Loucy (cell line): ENCODE results near the gene MICAL3.

Source experiments
- H2AFZ ChIP-seq: fragments of 200-600 bp; sonication (generic); 2 replicates; pipeline ENCODE4 v1.6.0; 2016; ENCODE audit warnings: antibody characterized with exemption, mild to moderate bottlenecking, low read length, moderate library complexity
- H3F3A ChIP-seq: fragments of 200-600 bp; 2 replicates; pipeline ENCODE4 v1.6.0; 2016; ENCODE audit warnings: antibody characterized with exemption, low read depth, mild to moderate bottlenecking
- H3K27me3 ChIP-seq: fragments of 200-600 bp; sonication (generic); 2 replicates; pipeline ENCODE4 v1.6.1; 2014; ENCODE audit warnings: low read length, mild to moderate bottlenecking; ENCODE audit not compliant: insufficient read depth, poor library complexity, severe bottlenecking
- H3K36me3 ChIP-seq: fragments of 200-600 bp; sonication (generic); 2 replicates; pipeline ENCODE4 v1.6.1; 2016; ENCODE audit warnings: low read length; ENCODE audit not compliant: insufficient read depth
- H3K4me1 ChIP-seq: fragments of 200-600 bp; sonication (generic); 2 replicates; pipeline ENCODE4 v1.5.1; 2014; ENCODE audit warnings: low read length, mild to moderate bottlenecking; ENCODE audit not compliant: insufficient read depth, poor library complexity, severe bottlenecking
- H3K4me2 ChIP-seq: fragments of 200-600 bp; sonication (generic); 2 replicates; pipeline ENCODE4 v1.6.0; 2014; ENCODE audit warnings: antibody characterized with exemption, low read length, low read depth, mild to moderate bottlenecking; ENCODE audit not compliant: poor library complexity, severe bottlenecking
- H3K4me3 ChIP-seq: fragments of 200-600 bp; sonication (generic); 2 replicates; pipeline ENCODE4 v1.5.1; 2014; ENCODE audit warnings: low read length, mild to moderate bottlenecking, mixed read lengths; ENCODE audit not compliant: poor library complexity, severe bottlenecking
- H3K79me2 ChIP-seq: fragments of 200-600 bp; sonication (generic); 2 replicates; pipeline ENCODE4 v1.6.1; 2014; ENCODE audit warnings: low read length; ENCODE audit not compliant: insufficient read depth
- H3K9ac ChIP-seq: fragments of 200-600 bp; sonication (generic); 2 replicates; pipeline ENCODE4 v1.6.0; 2014; ENCODE audit warnings: mild to moderate bottlenecking, low read depth, low read length, moderate library complexity; ENCODE audit not compliant: poor library complexity, severe bottlenecking
- H3K9me2 ChIP-seq: fragments of 200-600 bp; sonication (generic); replicated peaks from 2 replicates; pipeline ENCODE4 v1.6.1; 2016; ENCODE audit warnings: low read depth, low read length, mixed read lengths
- H3K9me3 ChIP-seq: fragments of 200-600 bp; sonication (generic); 2 replicates; pipeline ENCODE4 v1.6.1; 2014; ENCODE audit warnings: mild to moderate bottlenecking, antibody characterized with exemption, low read length, low read depth; ENCODE audit not compliant: insufficient read depth
- H4K20me1 ChIP-seq: fragments of 200-600 bp; sonication (generic); 2 replicates; pipeline ENCODE4 v1.6.0; 2014; ENCODE audit warnings: antibody characterized with exemption, low read length, mild to moderate bottlenecking; ENCODE audit not compliant: insufficient read depth, poor library complexity, severe bottlenecking
- EZH2phosphoT487 ChIP-seq: fragments of 200-600 bp; IDR thresholded peaks from 2 replicates; pipeline ENCODE4 v1.6.1; 2018; ENCODE audit warnings: antibody characterized with exemption, mild to moderate bottlenecking, moderate library complexity, borderline replicate concordance
- TF ChIP-seq, protein P1 (sequence below): fragments of 200-600 bp; sonication (generic); conservative IDR thresholded peaks from 2 replicates; pipeline ENCODE4 v1.5.1; 2014; ENCODE audit warnings: mild to moderate bottlenecking, antibody characterized with exemption, low read length

Gene MICAL3

DNA sequence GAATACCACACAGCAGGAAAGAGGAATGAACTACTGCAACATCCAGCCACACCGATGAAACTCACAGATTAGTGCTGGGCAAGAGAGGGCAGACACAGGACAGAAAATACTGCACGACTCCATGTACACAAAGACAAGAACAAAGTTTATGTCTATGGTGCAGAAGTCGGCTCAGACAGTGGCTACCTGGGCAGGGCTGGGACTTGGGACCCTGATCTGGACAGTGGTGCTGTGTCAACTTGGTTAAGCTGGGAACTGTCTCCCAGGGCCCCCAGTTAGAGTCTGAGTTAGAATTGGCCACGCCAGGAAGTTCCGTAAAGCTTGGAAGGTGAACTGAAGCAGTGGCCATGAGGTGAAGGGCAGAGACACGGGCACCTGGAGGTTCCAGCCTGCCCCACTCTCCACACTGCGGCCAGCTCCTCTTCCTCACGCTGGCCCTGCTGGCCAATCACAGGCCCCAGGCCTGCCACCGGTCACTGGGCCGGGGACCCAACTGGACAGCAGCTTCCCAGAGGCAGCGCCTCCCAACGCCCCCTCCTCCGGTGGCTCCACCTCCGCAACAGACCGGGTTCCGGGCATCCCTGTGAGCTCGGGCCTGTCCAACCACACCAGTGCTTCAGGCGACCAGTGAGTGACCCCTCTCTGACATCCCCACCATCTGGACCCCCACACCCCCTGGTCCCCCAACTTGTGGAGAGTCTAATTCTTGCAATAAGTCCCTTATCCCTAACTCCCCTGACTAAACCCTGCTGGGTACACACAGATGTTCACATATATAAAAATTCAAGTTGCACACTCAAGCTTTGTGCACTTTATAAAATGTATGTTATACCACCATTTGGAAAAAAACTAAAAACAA lies 93.7 kb downstream of the MICAL3 start:
- Histone ChIP-seq H3F3A (no peaks in the 10 kb centered on the region), H3K4me3 (no peak overlapping the region), H2AFZ (no peak overlapping the region), H4K20me1 (peaks cover 11% of the 10 kb centered on the region), H3K9me3 (no peaks in the 10 kb centered on the region), H3K9me2 (no peaks in the 10 kb centered on the region), H3K4me2 (no peak overlapping the region), H3K9ac (no peak overlapping the region), H3K36me3 (no peaks in the 10 kb centered on the region), H3K4me1 (peaks cover 6% of the 10 kb centered on the region), H3K27me3 (no peaks in the 10 kb centered on the region), H3K79me2 (peaks cover 60% of the 10 kb centered on the region)
- TF ChIP-seq, protein P1, sequence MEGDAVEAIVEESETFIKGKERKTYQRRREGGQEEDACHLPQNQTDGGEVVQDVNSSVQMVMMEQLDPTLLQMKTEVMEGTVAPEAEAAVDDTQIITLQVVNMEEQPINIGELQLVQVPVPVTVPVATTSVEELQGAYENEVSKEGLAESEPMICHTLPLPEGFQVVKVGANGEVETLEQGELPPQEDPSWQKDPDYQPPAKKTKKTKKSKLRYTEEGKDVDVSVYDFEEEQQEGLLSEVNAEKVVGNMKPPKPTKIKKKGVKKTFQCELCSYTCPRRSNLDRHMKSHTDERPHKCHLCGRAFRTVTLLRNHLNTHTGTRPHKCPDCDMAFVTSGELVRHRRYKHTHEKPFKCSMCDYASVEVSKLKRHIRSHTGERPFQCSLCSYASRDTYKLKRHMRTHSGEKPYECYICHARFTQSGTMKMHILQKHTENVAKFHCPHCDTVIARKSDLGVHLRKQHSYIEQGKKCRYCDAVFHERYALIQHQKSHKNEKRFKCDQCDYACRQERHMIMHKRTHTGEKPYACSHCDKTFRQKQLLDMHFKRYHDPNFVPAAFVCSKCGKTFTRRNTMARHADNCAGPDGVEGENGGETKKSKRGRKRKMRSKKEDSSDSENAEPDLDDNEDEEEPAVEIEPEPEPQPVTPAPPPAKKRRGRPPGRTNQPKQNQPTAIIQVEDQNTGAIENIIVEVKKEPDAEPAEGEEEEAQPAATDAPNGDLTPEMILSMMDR, result no peak
- no peak for TF ChIP-seq EZH2phosphoT487

DNA sequence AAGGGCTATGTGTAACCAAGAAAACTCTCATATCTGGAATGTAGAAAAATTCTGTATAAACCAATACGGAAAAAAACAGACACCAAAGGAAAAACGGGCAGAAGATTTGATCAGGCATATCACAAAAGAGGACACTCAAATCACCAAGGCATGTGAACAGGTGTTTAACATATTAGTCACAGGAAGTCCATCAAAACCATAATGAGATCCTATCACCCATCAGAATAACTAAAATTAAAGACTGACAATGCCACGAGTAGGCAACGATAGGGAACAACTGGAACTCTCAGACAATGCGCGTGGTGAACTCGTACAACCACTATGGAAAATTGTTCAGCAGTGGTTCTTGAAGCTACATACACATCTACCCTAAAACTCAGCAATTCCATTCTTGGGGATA lies 94.5 kb downstream of the MICAL3 start:
- Histone ChIP-seq H3K4me3 (no peak overlapping the region), H3K4me1 (peaks cover 6% of the 10 kb centered on the region), H3K9me2 (no peaks in the 10 kb centered on the region), H3K79me2 (peaks cover 68% of the 10 kb centered on the region), H3K9ac (no peak overlapping the region), H4K20me1 (peaks cover 11% of the 10 kb centered on the region), H3K36me3 (no peaks in the 10 kb centered on the region), H3K27me3 (no peaks in the 10 kb centered on the region), H2AFZ (no peak overlapping the region), H3K4me2 (no peak overlapping the region), H3F3A (no peaks in the 10 kb centered on the region), H3K9me3 (no peaks in the 10 kb centered on the region)
- no peak for TF ChIP-seq EZH2phosphoT487
- TF ChIP-seq, protein P1, result no peak

DNA sequence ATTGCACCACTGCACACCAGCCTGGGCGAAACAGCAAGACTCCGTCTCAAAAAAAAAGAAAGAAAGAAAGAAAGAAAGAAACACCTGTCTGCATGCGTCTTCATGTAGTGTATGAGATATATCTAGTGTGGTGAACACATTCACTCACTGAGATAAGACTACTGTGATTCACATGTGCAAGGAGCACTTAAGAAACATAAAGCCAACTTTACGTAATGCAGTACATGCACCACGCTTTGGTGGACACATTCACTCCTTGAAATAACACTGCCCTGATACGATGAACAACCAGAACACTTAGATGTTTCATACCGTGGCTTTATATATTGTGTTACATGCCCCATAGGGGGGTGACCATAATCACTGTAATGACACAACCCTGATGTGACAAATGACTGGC lies 96.0 kb downstream of the MICAL3 start:
- Histone ChIP-seq H3K4me2 (no peak overlapping the region), H3K9me2 (no peaks in the 10 kb centered on the region), H3K4me3 (no peak overlapping the region), H3F3A (no peaks in the 10 kb centered on the region), H3K27me3 (no peaks in the 10 kb centered on the region), H3K9ac (no peak overlapping the region), H3K9me3 (no peaks in the 10 kb centered on the region), H3K36me3 (no peaks in the 10 kb centered on the region), H3K79me2 (peaks cover 80% of the 10 kb centered on the region), H2AFZ (no peak overlapping the region), H4K20me1 (peaks cover 14% of the 10 kb centered on the region), H3K4me1 (peaks cover 6% of the 10 kb centered on the region)
- TF ChIP-seq EZH2phosphoT487, result no peak
- TF ChIP-seq, protein P1, result no peak
